Mesodermal cell (in vitro differentiated cells): ENCODE data around the gene ANKRD44.

Experiments used
- H3K27ac ChIP-seq: 2 replicates; pipeline ENCODE4 v1.7.0; 2013; ENCODE audit warnings: mild to moderate bottlenecking, low read depth, low read length, moderate library complexity; ENCODE audit not compliant: severe bottlenecking
- H3K36me3 ChIP-seq: 2 replicates; pipeline ENCODE4 v1.7.1; 2013; ENCODE audit warnings: mild to moderate bottlenecking, low read length, moderate library complexity; ENCODE audit not compliant: control insufficient read depth, insufficient read depth
- H3K4me1 ChIP-seq: one replicate; pipeline ENCODE4 v1.7.1; 2013; ENCODE audit warnings: mild to moderate bottlenecking, low read length; ENCODE audit not compliant: insufficient read depth, control insufficient read depth, poor library complexity, severe bottlenecking
- H3K4me3 ChIP-seq: 2 replicates; pipeline ENCODE4 v1.7.0; 2013; ENCODE audit warnings: low read length, control low read depth, mild to moderate bottlenecking; ENCODE audit not compliant: insufficient read depth, poor library complexity, severe bottlenecking; ENCODE audit errors: extremely low read depth
- H3K9me3 ChIP-seq: 2 replicates; pipeline ENCODE4 v1.7.1; 2013; ENCODE audit warnings: mild to moderate bottlenecking, low read length, moderate library complexity; ENCODE audit not compliant: control insufficient read depth
- WGBS, 2 experiments: methylation state at CpG; one replicate each; pipeline ENCODE4 v1.1.5; 2013; ENCODE audit warnings: missing lambda C conversion rate in 2 of 2; ENCODE audit not compliant: insufficient coverage in 2 of 2; 5-methylcytosine and 5-hydroxymethylcytosine counted together

ANKRD44 gene

DNA sequence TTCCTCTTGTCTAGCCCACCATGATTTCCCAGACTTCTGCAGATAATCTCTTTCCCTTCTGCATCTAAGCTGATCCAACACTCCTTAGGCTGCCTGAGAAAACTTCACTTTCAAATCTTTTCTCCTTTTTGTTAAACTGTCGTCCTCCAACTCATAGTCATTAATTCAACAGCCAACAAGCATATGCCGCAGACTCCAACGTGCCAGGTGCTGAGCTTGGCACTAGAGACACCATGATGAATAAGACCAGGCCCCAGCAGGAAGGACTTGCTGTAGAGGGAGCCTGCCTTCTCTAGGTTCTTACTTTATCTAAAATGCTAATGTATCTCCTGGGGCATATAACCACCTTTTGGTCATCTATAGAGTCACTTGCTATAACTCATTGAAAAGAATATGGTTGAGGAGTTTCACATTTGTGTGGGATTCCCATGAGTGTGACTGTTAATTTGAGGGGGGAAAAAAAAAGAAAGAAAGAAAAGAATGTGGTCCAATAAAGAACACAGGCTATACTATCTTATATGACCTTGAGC lies 51.0 kb downstream of the ANKRD44 start:
- H3K4me1 ChIP-seq, result peaks cover 31% of the 10 kb centered on the region
- H3K9me3 ChIP-seq, result no peaks in the 10 kb centered on the region
- no peak overlapping the region for H3K27ac ChIP-seq
- 92 to 94% methylated on average over 2 of the region's 3 CpGs for WGBS, 2 experiments
- no peak overlapping the region for H3K4me3 ChIP-seq
- H3K36me3 ChIP-seq, result no peaks in the 10 kb centered on the region

DNA sequence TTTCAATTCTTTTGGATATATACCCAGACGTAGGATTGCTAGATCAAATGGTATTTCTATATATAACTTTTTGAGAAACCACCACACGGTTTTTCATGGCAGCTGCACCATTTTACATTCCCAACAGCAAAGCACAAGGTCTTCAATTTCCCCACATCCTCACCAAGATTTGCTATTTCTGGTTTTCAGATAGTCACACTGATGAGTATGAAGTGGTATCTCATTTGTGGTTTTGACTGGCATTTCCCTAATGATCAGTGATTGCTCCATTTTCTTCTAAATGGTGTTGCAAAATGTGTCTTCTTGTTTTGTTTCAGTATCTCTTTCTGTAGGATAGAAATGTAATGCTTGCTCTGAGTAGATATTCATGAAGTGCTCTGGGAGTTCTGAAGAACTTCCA lies 52.0 kb downstream of the ANKRD44 start:
- Histone ChIP-seq H3K4me3 (no peak overlapping the region), H3K36me3 (no peaks in the 10 kb centered on the region), H3K27ac (no peak overlapping the region), H3K4me1 (peaks cover 22% of the 10 kb centered on the region), H3K9me3 (no peaks in the 10 kb centered on the region)
- WGBS, 2 experiments, result no CpG with 5 or more reads among the region's 2 CpGs

DNA sequence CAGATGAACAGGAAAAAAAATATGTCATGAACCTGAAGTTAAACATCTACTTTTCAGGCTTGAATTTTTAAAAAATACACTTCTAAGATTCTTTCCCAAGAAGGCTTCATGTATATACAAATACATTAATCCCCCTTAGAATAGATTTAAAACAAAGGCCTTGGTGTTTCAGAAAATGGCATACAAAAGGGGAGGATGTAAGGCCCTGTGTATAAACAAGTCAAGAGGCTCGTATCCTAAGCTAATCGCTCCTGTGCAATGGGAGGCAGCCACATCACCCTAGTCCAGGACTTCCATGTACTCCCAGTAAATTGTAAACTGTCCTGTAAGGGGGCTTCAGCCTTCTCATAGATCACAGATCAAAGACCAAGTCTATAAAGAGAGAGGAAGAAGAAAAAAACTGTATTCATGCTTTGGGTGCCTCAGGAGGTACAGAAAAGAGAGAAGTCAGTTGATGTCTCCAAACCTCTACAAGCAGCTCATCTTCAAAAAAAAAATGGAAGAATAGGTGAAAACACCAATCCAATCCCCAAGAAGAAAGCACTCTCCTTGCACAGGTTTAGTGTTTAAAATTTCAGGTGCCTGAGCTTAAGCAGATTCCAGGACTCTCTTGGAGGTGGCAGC lies 53.9 kb downstream of the ANKRD44 start:
- no peak overlapping the region for H3K4me3 ChIP-seq
- no CpG with 5 or more reads among the region's 2 CpGs for WGBS, 2 experiments
- H3K36me3 ChIP-seq, result no peaks in the 10 kb centered on the region
- H3K9me3 ChIP-seq, result no peaks in the 10 kb centered on the region
- peak overlapping the region; percentile 70 for H3K27ac ChIP-seq
- H3K4me1 ChIP-seq, result peaks cover 16% of the 10 kb centered on the region

- H3K27ac ChIP-seq, result peak overlapping the region; percentile 70
- H3K4me1 ChIP-seq, result peaks cover 16% of the 10 kb centered on the region
- no peak overlapping the region for H3K4me3 ChIP-seq
- no peaks in the 10 kb centered on the region for H3K9me3 ChIP-seq
- H3K36me3 ChIP-seq, result no peaks in the 10 kb centered on the region
Measured at GRCh38 chr2:197256021-197256420, 54.6 kb downstream of the ANKRD44 start.

DNA sequence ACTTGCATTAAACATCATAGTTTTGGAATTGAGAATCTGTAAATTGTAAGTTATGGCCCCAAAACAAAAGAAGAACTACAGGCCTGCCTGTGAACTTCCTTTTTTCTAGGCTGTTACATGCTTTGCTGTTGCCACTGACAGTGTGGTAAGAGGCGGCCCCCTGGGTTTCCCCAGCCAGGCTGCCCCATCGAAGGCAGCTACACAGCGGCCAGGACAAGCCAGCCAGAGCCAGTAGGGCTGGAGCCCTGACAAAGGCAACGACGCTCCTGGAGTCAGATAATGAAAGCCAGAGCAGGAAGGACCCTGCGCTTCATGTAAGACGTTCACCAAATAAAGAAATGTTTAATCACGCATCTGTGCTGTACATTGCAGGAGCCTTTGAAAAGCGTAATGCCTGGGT lies 55.0 kb downstream of the ANKRD44 start:
- WGBS, 2 experiments, result 55 to 61% methylated on average over 9 of the region's 9 CpGs
- H3K4me1 ChIP-seq, result peaks cover 16% of the 10 kb centered on the region
- peak overlapping the region; percentile 70 for H3K27ac ChIP-seq
- H3K4me3 ChIP-seq, result no peak overlapping the region
- no peaks in the 10 kb centered on the region for H3K9me3 ChIP-seq
- no peaks in the 10 kb centered on the region for H3K36me3 ChIP-seq

DNA sequence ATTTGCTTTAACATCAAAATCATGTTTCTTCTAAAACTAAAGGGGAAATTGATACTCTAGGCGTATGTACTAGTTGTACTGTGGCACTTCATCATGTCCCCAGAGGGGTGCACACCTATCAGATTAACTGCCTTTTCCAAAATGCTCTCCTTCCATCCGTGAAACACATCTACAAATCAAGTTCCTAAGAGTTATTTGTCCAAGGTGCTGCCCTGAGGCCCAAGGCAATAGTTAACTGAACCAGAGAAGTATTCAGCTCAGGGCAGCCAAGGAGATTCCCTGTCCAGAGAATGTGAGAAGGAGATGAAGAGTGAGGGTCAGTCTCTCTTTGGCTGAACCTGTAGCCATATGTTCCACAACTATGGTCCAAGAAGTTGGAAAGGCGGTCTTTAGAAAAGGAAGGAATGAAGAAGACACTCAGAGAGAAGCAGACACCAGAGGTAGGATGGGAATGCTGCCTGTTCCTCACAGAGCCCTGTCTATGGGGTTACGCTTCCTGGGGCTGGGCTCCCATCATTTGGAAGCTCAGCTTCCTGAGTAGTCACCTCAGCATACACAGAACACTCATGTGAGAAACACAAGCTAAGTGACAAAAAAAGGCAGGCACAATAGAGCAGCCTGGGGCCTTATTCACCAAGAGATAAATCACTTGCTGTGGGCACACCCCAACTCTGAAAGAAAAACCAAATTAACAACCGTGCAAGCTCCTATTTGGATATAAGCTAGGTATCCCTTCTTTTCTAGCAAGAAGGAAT lies 55.6 kb downstream of the ANKRD44 start:
- H3K4me1 ChIP-seq, result peaks cover 16% of the 10 kb centered on the region
- 83 to 91% methylated on average over 2 to 3 of the region's 5 CpGs for WGBS, 2 experiments
- H3K4me3 ChIP-seq, result no peak overlapping the region
- H3K9me3 ChIP-seq, result no peaks in the 10 kb centered on the region
- no peaks in the 10 kb centered on the region for H3K36me3 ChIP-seq
- peak overlapping the region; percentile 70 for H3K27ac ChIP-seq

GRCh38 chr2:197251576-197251975 lies 59.0 kb downstream of the ANKRD44 start:
- H3K27ac ChIP-seq, result no peak overlapping the region
- no peak overlapping the region for H3K4me3 ChIP-seq
- peaks cover 10% of the 10 kb centered on the region for H3K4me1 ChIP-seq
- no peaks in the 10 kb centered on the region for H3K9me3 ChIP-seq
- no peaks in the 10 kb centered on the region for H3K36me3 ChIP-seq
- 100% methylated on average over 1 to 2 of the region's 4 CpGs for WGBS, 2 experiments

GRCh38 chr2:197251163-197251562 lies 59.4 kb downstream of the ANKRD44 start:
- H3K4me1 ChIP-seq, result peaks cover 6% of the 10 kb centered on the region
- no peaks in the 10 kb centered on the region for H3K9me3 ChIP-seq
- H3K36me3 ChIP-seq, result no peaks in the 10 kb centered on the region
- no peak overlapping the region for H3K4me3 ChIP-seq
- no CpG with 5 or more reads among the region's 3 CpGs for WGBS, 2 experiments
- no peak overlapping the region for H3K27ac ChIP-seq

DNA sequence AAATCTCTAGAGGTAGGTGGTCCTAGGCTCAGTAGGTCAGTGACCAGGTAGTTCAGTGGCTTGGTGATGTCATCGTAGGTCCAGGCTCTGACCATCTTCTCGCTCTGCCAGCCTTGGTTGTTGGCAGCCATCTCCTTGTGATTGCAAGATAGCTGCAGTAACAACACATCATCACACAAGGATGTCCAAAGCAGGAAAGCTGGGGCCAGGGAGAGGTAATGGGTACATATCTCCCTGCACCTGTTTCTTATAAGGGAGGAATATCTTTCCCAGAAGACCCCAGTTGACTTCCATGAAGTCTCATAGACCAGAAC lies 60.5 kb downstream of the ANKRD44 start:
- no CpG with 5 or more reads among the region's 2 CpGs for WGBS, 2 experiments
- H3K4me3 ChIP-seq, result no peak overlapping the region
- no peaks in the 10 kb centered on the region for H3K9me3 ChIP-seq
- peaks cover 3% of the 10 kb centered on the region for H3K4me1 ChIP-seq
- no peak overlapping the region for H3K27ac ChIP-seq
- H3K36me3 ChIP-seq, result no peaks in the 10 kb centered on the region

GRCh38 chr2:197249381-197250083 lies 61.0 kb downstream of the ANKRD44 start:
- H3K4me3 ChIP-seq, result no peak overlapping the region
- H3K9me3 ChIP-seq, result no peaks in the 10 kb centered on the region
- no peaks in the 10 kb centered on the region for H3K4me1 ChIP-seq
- WGBS, 2 experiments, result no CpG with 5 or more reads among the region's 3 CpGs
- no peaks in the 10 kb centered on the region for H3K36me3 ChIP-seq
- no peak overlapping the region for H3K27ac ChIP-seq

DNA sequence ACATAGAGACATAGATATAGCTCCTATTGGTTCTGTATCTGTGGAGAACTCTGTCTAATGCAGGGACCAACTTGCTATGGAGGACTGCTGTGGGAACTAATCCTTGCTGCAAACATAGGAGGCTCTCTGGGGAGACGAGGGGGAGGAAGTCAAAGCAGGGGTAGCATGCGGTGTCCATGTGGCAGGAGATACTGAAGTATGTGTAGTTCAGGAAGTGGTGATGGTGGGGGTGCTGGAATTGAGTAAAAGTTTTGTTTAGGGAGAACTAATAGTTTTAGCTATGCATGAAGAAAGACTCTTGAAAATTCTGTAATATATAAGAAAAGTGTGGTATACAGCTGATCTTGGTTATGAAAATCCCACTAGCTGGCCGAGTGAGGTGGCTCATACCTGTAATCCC lies 62.0 kb downstream of the ANKRD44 start:
- H3K4me3 ChIP-seq, result no peak overlapping the region
- 84 to 100% methylated on average over 3 of the region's 3 CpGs for WGBS, 2 experiments
- H3K36me3 ChIP-seq, result no peaks in the 10 kb centered on the region
- no peaks in the 10 kb centered on the region for H3K9me3 ChIP-seq
- H3K4me1 ChIP-seq, result no peaks in the 10 kb centered on the region
- H3K27ac ChIP-seq, result no peak overlapping the region
